ENCODE results near the gene PXMP4.

Gene PXMP4

GRCh38 chr20:33656783-33657703 is 63.1 kb downstream of the PXMP4 start:
- Histone ChIP-seq H3K4me2 (ENCODE audit: low read length) (no peak overlapping the region), H3K4me1 (ENCODE audit: control insufficient read depth, low read length) (no peaks in the 10 kb centered on the region), H3K9me2 (replicated peaks; ENCODE audit: control insufficient read depth, low read length) (no peaks in the 10 kb centered on the region), H3K79me2 (ENCODE audit: control insufficient read depth, low read length) (no peaks in the 10 kb centered on the region), H3K27ac (ENCODE audit: low read depth, low read length) (no peak overlapping the region), H4K20me1 (ENCODE audit: control insufficient read depth, insufficient read depth, low read depth, low read length) (no peaks in the 10 kb centered on the region), H3K27me3 (ENCODE audit: control insufficient read depth, low read length) (peaks cover 3% of the 10 kb centered on the region; the same call in 1 of the 2 replicates), H3F3A (ENCODE audit: control insufficient read depth, insufficient read depth) (no peaks in the 10 kb centered on the region; the same call in 1 of the 2 replicates), H3K9me3 (ENCODE audit: control insufficient read depth, insufficient read depth, low read length) (no peaks in the 10 kb centered on the region), H3K36me3 (ENCODE audit: control insufficient read depth, low read length) (no peaks in the 10 kb centered on the region; the same call in 1 of the 2 replicates), H3K4me3 (ENCODE audit: low read length) (no peak overlapping the region)
- no peak for TF ChIP-seq EZH2phosphoT487 (IDR thresholded peaks at IDR 0.05; ENCODE audit: borderline replicate concordance, low read length)
- TF ChIP-seq CTCF (IDR thresholded peaks at IDR 0.05; ENCODE audit: low read depth, low read length, poor library complexity, severe bottlenecking), result no peak

- H3K4me2 ChIP-seq (ENCODE audit: low read length), result no peak overlapping the region
- no peak overlapping the region for H3K27ac ChIP-seq (ENCODE audit: low read depth, low read length)
- no peaks in the 10 kb centered on the region for H3K4me1 ChIP-seq (ENCODE audit: control insufficient read depth, low read length)
- no peaks in the 10 kb centered on the region for H4K20me1 ChIP-seq (ENCODE audit: control insufficient read depth, insufficient read depth, low read depth, low read length)
- no peaks in the 10 kb centered on the region for H3K9me2 ChIP-seq (replicated peaks; ENCODE audit: control insufficient read depth, low read length)
- H3K79me2 ChIP-seq (ENCODE audit: control insufficient read depth, low read length), result no peaks in the 10 kb centered on the region
- H3K27me3 ChIP-seq (ENCODE audit: control insufficient read depth, low read length), result peaks cover 3% of the 10 kb centered on the region; the same call in 1 of the 2 replicates
- H3K36me3 ChIP-seq (ENCODE audit: control insufficient read depth, low read length), result no peaks in the 10 kb centered on the region; the same call in 1 of the 2 replicates
- TF ChIP-seq EZH2phosphoT487 (IDR thresholded peaks at IDR 0.05; ENCODE audit: borderline replicate concordance, low read length) (no peak), CTCF (IDR thresholded peaks at IDR 0.05; ENCODE audit: low read depth, low read length, poor library complexity, severe bottlenecking) (no peak)
- no peak overlapping the region for H3K4me3 ChIP-seq (ENCODE audit: low read length)
- H3F3A ChIP-seq (ENCODE audit: control insufficient read depth, insufficient read depth), result no peaks in the 10 kb centered on the region; the same call in 1 of the 2 replicates
- H3K9me3 ChIP-seq (ENCODE audit: control insufficient read depth, insufficient read depth, low read length), result no peaks in the 10 kb centered on the region
Observed at GRCh38 chr20:33656010-33656782, 63.9 kb downstream of the PXMP4 start.

GRCh38 chr20:33655164-33655563 is 64.9 kb downstream of the PXMP4 start:
- H3K36me3 ChIP-seq (ENCODE audit: control insufficient read depth, low read length), result no peaks in the 10 kb centered on the region; the same call in 1 of the 2 replicates
- H3K9me3 ChIP-seq (ENCODE audit: control insufficient read depth, insufficient read depth, low read length), result no peaks in the 10 kb centered on the region
- no peak overlapping the region for H3K4me2 ChIP-seq (ENCODE audit: low read length)
- no peaks in the 10 kb centered on the region for H3K9me2 ChIP-seq (replicated peaks; ENCODE audit: control insufficient read depth, low read length)
- H3K4me1 ChIP-seq (ENCODE audit: control insufficient read depth, low read length), result no peaks in the 10 kb centered on the region
- no peaks in the 10 kb centered on the region for H3K79me2 ChIP-seq (ENCODE audit: control insufficient read depth, low read length)
- H3F3A ChIP-seq (ENCODE audit: control insufficient read depth, insufficient read depth), result no peaks in the 10 kb centered on the region; the same call in 1 of the 2 replicates
- no peaks in the 10 kb centered on the region for H4K20me1 ChIP-seq (ENCODE audit: control insufficient read depth, insufficient read depth, low read depth, low read length)
- TF ChIP-seq CTCF (IDR thresholded peaks at IDR 0.05; ENCODE audit: low read depth, low read length, poor library complexity, severe bottlenecking), result no peak
- TF ChIP-seq EZH2phosphoT487 (IDR thresholded peaks at IDR 0.05; ENCODE audit: borderline replicate concordance, low read length), result no peak
- no peak overlapping the region for H3K4me3 ChIP-seq (ENCODE audit: low read length)
- no peak overlapping the region for H3K27ac ChIP-seq (ENCODE audit: low read depth, low read length)
- peaks cover 3% of the 10 kb centered on the region; the same call in 1 of the 2 replicates for H3K27me3 ChIP-seq (ENCODE audit: control insufficient read depth, low read length)
